AG08395 (cell line): ENCODE measurements around the gene C13orf46.
A peak's percentile ranks its signal among the peaks of the same experiment; 100 is the strongest.

Experiments
- DNase-seq: peaks from one replicate; pipeline ENCODE4 v3.0.0; 2012; ENCODE audit warnings: mixed read lengths, low spot score

The C13orf46 gene

GRCh38 chr13:113954046-113954835 lies 19.6 kb downstream of the C13orf46 start:
- DNase-seq: no peak

GRCh38 chr13:113953561-113953960 lies 20.3 kb downstream of the C13orf46 start:
- DNase-seq: no peak

DNA sequence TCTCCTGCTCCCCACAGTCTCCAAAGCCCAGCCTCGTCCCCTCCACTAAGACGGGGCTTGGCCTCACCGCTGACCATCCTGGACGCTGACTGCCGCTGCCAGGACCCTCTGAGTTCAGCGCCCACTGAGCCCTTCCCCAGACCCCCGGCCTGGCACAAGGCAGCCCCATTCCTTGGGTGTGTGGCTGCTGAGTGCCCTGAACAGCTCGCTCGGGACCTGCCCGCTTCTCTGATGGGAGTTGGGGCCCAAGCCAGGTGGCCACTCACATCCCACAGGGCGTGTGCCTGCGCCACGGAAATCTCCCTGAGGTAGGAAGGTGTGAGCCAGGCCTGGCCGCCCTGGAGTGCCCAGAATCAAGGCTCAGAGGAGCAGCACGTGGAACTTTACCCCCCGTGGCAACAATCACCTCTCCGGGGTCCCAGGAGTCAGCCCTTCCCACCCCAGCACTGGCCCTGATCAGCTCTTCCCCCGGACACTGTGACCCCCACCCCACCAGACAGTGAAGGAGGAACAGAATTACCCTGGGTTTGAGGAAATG lies 20.8 kb downstream of the C13orf46 start:
- no peak for DNase-seq

GRCh38 chr13:113952151-113952982 lies 21.5 kb downstream of the C13orf46 start:
- DNase-seq: no peak

DNA sequence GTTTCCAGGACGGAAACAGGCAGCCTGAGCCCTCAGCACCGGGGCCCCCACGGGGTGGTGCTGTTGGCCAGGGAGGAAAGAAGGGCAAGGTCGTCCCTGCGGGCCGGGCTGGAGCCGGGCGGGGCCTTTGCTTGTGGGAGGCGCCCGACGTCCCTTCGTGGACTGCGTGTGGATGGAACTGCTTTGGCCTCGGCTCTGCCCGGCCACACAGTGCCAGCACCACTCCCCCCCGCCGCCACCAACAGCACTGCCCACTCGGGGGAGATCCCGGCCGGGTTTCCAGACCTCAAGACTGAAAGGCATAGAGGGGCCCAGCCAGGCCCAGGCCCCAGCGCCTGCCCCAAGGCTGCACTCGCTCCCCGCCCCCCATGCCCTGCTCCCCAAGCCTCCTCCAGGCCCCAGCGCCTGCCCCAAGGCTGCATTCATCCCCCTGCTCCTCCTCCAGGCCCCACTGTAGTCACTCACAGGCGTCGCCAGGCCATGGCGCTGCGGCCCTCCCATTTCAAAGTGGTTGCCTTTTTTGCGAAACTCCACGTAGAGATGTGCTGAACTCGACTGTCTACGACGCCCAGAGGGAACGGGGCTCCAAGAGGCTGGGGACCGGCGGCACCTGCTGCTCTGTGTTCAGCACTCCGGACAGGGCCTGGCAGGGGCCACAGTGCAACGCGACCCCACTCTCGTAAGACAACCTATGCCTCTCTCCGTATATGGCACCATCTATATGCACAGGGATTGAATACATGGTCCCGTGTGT lies 22.5 kb downstream of the C13orf46 start:
- DNase-seq: peak; percentile 91

DNA sequence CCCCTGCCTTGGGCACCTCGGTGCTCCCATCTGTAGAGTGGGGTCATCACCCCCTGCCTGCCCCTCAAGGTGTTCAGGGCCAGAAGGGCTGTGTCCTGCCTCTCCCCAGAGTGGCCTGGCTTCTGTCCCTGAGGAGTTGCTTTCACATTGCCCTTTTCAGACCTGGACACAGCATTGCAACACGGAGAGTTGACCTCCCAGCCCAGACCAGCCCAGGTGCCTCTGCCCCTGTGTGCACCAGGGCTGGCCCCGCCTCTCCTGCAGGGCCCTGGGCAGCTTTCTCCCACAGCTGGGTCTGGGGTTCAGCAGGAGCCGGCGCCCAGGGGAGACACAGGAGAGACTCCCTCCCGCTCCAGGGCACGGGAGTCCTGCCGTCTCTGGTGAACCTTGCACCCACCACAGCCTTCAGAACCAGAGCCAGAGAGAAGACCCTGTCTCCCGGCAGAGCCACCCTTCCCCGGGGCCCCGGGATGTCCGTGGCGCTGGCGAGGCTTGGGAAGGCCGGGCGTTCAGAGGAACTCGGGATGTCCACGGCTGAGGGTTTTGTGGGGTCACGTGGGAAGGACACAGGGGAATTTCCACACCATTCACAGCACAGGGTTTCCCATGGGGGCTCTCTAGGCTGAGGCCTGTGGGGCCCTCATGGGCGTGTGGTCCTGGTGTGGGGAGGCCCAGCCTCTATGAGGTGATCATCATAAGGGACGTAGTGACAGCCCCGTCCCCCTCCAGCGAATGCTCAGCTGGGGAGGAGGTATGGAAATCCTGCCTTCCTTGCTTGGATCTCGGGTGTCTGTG lies 23.2 kb downstream of the C13orf46 start:
- DNase-seq: no peak

GRCh38 chr13:113949546-113949945 lies 24.3 kb downstream of the C13orf46 start:
- no peak for DNase-seq

DNA sequence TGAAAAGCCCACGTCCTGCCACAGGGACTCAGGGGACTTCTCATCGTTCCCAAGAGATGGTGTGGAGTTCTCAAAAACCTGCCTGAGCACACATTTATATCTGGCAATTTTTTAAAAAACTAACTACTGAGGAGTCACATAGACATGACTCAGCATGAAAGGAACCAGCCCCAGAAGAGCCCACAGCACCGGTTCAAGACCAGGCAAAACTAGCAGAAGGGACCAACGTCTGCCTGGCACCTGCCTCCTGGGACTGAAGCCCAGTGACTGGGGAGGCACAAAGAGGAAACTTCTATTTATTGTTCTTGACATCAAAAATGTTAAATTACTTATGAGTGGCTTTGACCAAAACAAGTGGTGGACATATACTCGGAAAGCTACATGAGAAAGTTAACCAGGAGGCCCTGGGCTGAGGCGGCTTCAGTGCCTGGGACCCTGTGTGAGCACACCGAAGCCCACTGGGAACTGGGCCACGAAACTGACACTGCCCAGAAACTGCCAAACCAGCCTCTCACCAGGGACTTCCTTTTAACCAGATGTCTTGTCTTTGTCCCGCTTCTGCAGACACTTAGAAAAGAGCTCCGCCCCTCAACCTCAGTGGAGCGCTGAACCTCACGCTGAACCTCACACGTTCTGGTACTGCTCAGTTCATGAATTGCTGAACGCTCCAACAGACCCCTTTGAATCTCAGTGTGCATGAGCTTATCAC lies 25.7 kb downstream of the C13orf46 start:
- peak; percentile 25 for DNase-seq

GRCh38 chr13:113947311-113948033 lies 26.4 kb downstream of the C13orf46 start:
- DNase-seq: peak; percentile 86

DNA sequence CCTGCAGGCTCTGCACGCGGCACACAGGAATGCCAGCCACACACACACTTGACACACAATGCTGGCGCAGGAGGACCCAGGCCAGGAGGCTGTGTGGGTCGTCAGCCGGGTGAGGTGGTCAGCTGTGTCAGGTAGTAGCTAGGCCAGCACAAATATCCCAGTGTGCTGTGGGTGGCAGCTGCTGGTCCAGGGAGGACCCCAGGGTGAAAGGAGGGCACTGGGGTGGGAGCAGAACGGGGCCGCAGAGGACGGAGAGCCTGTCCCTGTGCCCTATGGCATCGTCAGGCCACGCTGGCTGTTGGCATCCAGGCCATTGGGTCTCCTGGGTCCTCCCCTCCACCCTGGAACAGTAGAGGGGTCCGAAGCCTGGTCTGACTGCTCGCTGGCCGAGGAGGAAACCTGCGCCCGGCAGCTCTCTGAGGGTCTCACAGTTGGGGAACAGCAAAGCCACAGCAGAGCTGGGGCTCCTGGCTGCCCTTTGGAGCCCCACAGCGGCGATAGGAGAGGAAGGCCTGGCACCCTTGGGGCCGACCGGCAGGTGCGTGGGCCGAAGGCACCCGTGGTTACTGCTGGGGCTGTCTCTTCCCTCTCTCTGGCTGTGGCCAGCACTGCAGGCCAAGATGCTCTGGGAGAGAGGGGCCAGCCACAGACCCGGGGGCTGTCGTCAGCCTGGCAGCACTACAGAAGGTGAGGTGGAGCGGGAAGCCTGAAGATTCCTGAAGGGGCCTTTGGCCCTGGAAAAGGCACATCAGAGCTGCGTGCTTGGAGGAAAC lies 27.3 kb downstream of the C13orf46 start:
- DNase-seq: no peak

DNA sequence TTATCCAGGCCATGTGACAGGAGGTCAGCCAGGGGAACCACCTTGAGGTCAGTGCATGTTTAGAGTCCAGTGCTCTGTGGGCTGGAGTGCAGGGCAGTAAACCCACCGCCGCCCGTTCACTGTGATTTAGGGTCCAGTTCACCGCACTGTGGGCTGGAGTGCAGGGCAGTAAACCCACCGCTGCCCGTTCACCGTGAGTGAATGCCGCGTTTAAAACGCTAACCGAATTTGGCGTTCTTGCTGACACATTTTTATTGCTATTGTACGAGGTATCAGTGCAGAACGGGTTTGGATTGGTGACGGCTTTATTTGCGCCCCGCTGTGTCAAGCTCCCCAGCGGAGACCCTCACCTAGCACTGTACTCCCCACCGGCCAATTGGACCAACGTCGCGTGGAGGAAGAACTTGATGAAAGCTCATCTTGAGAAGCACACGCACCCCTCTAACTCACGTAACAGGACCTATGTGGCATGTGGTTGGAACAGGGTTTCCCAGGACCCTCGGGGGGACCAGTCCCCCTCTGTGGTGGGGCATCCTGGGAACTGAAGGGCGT lies 27.9 kb downstream of the C13orf46 start:
- DNase-seq: no peak

- DNase-seq: no peak
Measured at GRCh38 chr13:113943821-113944565, 29.9 kb downstream of the C13orf46 start.

GRCh38 chr13:113942591-113943103 lies 31.2 kb downstream of the C13orf46 start:
- DNase-seq: no peak

GRCh38 chr13:113941571-113942191 lies 32.2 kb downstream of the C13orf46 start:
- no peak for DNase-seq

- DNase-seq: no peak
Measured at GRCh38 chr13:113939944-113940297, 34.0 kb downstream of the C13orf46 start.

DNA sequence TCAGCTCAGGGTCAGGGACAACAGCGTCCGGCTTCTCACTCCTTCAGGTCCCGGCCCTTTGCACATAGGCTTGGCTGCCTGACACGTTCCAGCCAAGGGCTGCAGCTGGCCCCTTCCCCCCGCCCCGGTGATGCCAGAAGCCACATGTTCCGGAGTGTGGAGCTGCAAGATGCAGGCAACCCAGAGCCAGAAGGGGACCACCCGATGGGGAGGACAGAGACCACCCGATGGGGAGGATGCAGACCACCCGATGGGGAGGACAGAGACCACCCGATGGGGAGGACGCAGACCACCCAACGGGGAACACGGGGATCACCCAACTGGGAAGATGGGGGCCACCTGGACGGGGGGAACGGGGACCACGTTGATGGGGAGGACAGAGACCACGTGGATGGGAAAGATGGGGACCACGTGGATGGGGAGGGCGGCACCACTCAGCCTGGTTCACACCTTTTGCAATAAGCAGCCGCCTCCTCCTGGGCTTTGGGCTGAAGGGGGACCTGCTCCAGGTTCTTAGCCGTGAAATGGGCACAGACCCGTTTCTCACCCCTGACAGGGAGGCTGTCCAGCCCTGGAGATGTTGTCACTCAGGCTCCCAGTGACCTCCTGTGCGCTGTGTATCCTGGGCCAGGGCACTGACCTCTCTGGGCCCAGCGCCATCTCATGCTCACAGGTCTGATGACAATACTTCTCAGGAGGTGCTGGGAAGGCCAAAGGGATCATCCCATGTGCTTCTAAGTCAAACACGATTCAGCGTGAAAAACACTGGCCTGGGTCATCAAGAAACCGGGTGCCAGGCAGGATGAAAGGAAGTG lies 34.5 kb downstream of the C13orf46 start:
- DNase-seq: no peak

DNA sequence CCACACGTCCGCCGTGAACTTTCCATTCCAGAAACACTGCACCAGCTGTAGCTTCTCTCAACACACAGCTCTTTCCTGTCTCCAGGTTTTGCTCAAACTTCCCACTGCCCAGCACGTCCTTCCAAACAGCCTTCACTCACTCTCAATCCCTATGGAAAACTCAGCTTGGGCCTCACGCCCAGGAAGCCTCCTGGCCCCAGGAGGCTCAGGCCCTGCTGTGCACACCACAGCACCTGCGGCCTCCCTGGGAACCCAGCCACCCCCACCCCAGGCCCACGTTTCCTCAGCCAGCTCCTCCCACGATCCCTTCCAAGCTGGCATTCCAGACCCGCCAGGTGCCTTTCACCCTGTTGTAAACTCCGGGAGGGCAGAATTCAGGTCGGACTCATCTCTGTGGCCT lies 35.2 kb downstream of the C13orf46 start:
- DNase-seq: no peak
